HepG2 (cell line): Measurements from ENCODE around the gene EPB41L2. TPM values are rescaled to one million over a fixed set of nuclear protein-coding genes. Genes with fewer than 3 reads are reported as not detected.

Source experiments
- ATAC-seq: fragments of 200-7000 bp; cut with Tn5 transposase; 3 replicates; pipeline ENCODE4 v1.9.1; 2020; ENCODE audit warnings: mild to moderate bottlenecking, moderate library complexity
- BruUV-seq: library from RNA; stranded (reverse); fragments of 400-500 nt; replicated peaks from 2 replicates; lab custom pipeline; 2021; lab: Mats Ljungman, UMichigan
- CTCF ChIA-PET: fragments of 300-600 bp; formaldehyde crosslinking; extraction: SDS; loops from one replicate; lab custom pipeline; 2021; ENCODE audit warnings: low total read pairs, inconsistent platforms, low intra/inter-chr PET ratio; lab: Yijun Ruan, JAX
- POLR2A ChIA-PET: fragments of 350-600 bp; sonication (Branson Sonifier 250); formaldehyde crosslinking; loops from one replicate; lab custom pipeline; 2020; ENCODE audit warnings: antibody characterized with exemption, inconsistent platforms; lab: Yijun Ruan, JAX
- DNase-seq: peaks from one replicate; pipeline ENCODE4 v3.0.0-alpha.2; 2015; ENCODE audit warnings: low spot score
- FAIRE-seq: peaks from 3 replicates; lab custom pipeline; 2011; peaks lifted over from hg19 to GRCh38; lab: Jason Lieb, UNC
- H2AFZ ChIP-seq: one replicate; pipeline ENCODE4 v1.6.1; 2011; ENCODE audit warnings: low read length, inconsistent platforms
- H3K27ac ChIP-seq: fragments of 300-600 bp; 3 replicates; pipeline ENCODE4 v1.8.0; 2011; ENCODE audit warnings: mixed run types, mild to moderate bottlenecking, mixed read lengths, low read length, inconsistent platforms; ENCODE audit not compliant: insufficient read depth; ENCODE audit errors: extremely low read length
- H3K27me3 ChIP-seq, 2 experiments: fragments of 200-600 bp in 1 of 2; 2 replicates in 1 of 2; 3 replicates in 1 of 2; pipeline versions ENCODE4 v1.6.0 to v1.8.0; 2011; ENCODE audit warnings: low read length in 2 of 2, mild to moderate bottlenecking in 2 of 2, moderate library complexity in 2 of 2, inconsistent platforms in 1 of 2; ENCODE audit not compliant: insufficient read depth in 2 of 2, control insufficient read depth in 1 of 2
- H3K36me3 ChIP-seq, 2 experiments: fragments of 200-600 bp in 1 of 2; replicated peaks in 1 of 2; 2 replicates in 1 of 2; 3 replicates in 1 of 2; pipeline versions ENCODE4 v1.5.1 to v1.8.0; 2011; ENCODE audit warnings: low read length in 2 of 2, inconsistent platforms in 1 of 2; ENCODE audit not compliant: insufficient read depth in 2 of 2, control insufficient read depth in 1 of 2
- H3K4me1 ChIP-seq: 2 replicates; pipeline ENCODE4 v1.5.1; 2012; ENCODE audit warnings: low read length, inconsistent platforms; ENCODE audit not compliant: insufficient read depth
- H3K4me2 ChIP-seq: 2 replicates; pipeline ENCODE4 v1.6.0; 2011; ENCODE audit warnings: low read depth, low read length, inconsistent platforms
- H3K4me3 ChIP-seq, 3 experiments: fragments of 200-600 bp in 1 of 3; sonication (generic), shearing (Covaris generic) in 1 of 3; replicated peaks in 1 of 3; 2 replicates each; pipeline ENCODE4 v1.5.1; 2011 to 2016; ENCODE audit warnings: low read length in 3 of 3, inconsistent platforms in 2 of 3, low read depth in 2 of 3, mild to moderate bottlenecking in 2 of 3, control low read depth in 1 of 3, mixed read lengths in 1 of 3; ENCODE audit not compliant: insufficient read depth in 1 of 3
- H3K79me2 ChIP-seq: one replicate; pipeline ENCODE4 v1.6.1; 2011; ENCODE audit warnings: low read length, inconsistent platforms; ENCODE audit not compliant: insufficient read depth
- H3K9ac ChIP-seq: 2 replicates; pipeline ENCODE4 v1.6.0; 2011; ENCODE audit warnings: mild to moderate bottlenecking, low read depth, low read length, inconsistent platforms; ENCODE audit not compliant: insufficient read depth
- H3K9me3 ChIP-seq: 2 replicates; pipeline ENCODE4 v1.5.1; 2012; ENCODE audit warnings: mild to moderate bottlenecking, low read length
- H4K20me1 ChIP-seq: 2 replicates; pipeline ENCODE4 v1.6.0; 2011; ENCODE audit warnings: inconsistent platforms, mild to moderate bottlenecking, low read length, moderate library complexity; ENCODE audit not compliant: insufficient read depth
- ATF7 ChIP-seq, 2 experiments: fragments of 450-650 bp in 1 of 2; sonication (generic) in 1 of 2; formaldehyde crosslinking in 1 of 2; IDR thresholded peaks; 2 replicates each; pipeline versions ENCODE4 v1.4.0 to v1.6.1; 2016 to 2020; ENCODE audit warnings: antibody characterized with exemption in 1 of 2, mild to moderate bottlenecking in 1 of 2, missing genetic modification reagents in 1 of 2
- CREB1 ChIP-seq, 2 experiments: fragments of 450-650 bp in 1 of 2; IDR thresholded peaks; 2 replicates each; pipeline ENCODE4 v1.6.1; 2016 to 2017; ENCODE audit warnings: control low read depth in 1 of 2, mild to moderate bottlenecking in 1 of 2, missing compliant biosample characterization in 1 of 2, missing genetic modification characterization in 1 of 2
- NFATC3 ChIP-seq: sonication (generic); formaldehyde crosslinking; IDR thresholded peaks from 2 replicates; pipeline ENCODE4 v1.5.1; 2020; ENCODE audit warnings: mild to moderate bottlenecking, missing genetic modification reagents
- ZNF253 ChIP-seq: sonication (generic); formaldehyde crosslinking; IDR thresholded peaks from 2 replicates; pipeline ENCODE4 v1.8.0; 2022; ENCODE audit warnings: mild to moderate bottlenecking, missing genetic modification reagents, borderline replicate concordance
- ZNF382 ChIP-seq: sonication (generic); formaldehyde crosslinking; IDR thresholded peaks from 2 replicates; pipeline ENCODE4 v1.5.0; 2020; ENCODE audit warnings: missing genetic modification reagents, mild to moderate bottlenecking, borderline replicate concordance
- ZNF850 ChIP-seq: sonication (generic); formaldehyde crosslinking; conservative IDR thresholded peaks from 2 replicates; pipeline ENCODE4 v1.9.0; 2021; ENCODE audit warnings: mild to moderate bottlenecking, missing genetic modification reagents
- WGBS: methylation state at CpG from one replicate; pipeline ENCODE4 v1.1.6; 2017; ENCODE audit warnings: low lambda C conversion rate; 5-methylcytosine and 5-hydroxymethylcytosine counted together
- in situ Hi-C: cut with HindIII; loops from 2 replicates; pipeline ENCODE4 v1.10.0; 2017; ENCODE audit warnings: low pct_unique_long_range_greater_than_20kb; ENCODE audit not compliant: extremely low pct_ligation_motif_present
- intact Hi-C: fragments of 100-400 bp; cut with micrococcal nuclease; formaldehyde crosslinking; loops from one replicate; pipeline ENCODE4 v1.10.0; 2022; ENCODE audit not compliant: unreplicated experiment
- polyA plus RNA-seq, 8 experiments: library from polyadenylated mRNA; depleted of rRNA in 3 of 8; stranded (reverse) in 7 of 8; unstranded in 1 of 8; fragments of >200 nt; fragmentation: Illumina TruSeq in 4 of 8; extraction: Trizol in 4 of 8; gene quantifications; 2 replicates each; pipeline versions ENCODE4 v1.2.1 to v1.2.3, GENCODE V29; 2011 to 2016; ENCODE audit warnings: low read depth in 4 of 8, missing spikeins in 1 of 8, mixed read lengths in 1 of 8; ENCODE audit not compliant: insufficient read depth in 1 of 8
- total RNA-seq, 5 experiments: library from RNA; depleted of rRNA; stranded (reverse); fragments of >200 nt; fragmentation: Illumina TruSeq; extraction: Trizol; gene quantifications; 2 replicates each; pipeline ENCODE4 v1.2.3, GENCODE V29; 2016; ENCODE audit warnings: low read depth in 1 of 5
- TF ChIP-seq, protein P1 (sequence below): sonication (generic); formaldehyde crosslinking; IDR thresholded peaks from 2 replicates; pipeline ENCODE4 v1.5.0; 2020; ENCODE audit warnings: missing genetic modification reagents

The EPB41L2 gene
- total and polyA plus RNA-seq, 2 of the 13 experiments (the other 11 are each of a cell fraction or from before 2014, with no cell fraction given): 41.7 to 56.4 TPM

DNA sequence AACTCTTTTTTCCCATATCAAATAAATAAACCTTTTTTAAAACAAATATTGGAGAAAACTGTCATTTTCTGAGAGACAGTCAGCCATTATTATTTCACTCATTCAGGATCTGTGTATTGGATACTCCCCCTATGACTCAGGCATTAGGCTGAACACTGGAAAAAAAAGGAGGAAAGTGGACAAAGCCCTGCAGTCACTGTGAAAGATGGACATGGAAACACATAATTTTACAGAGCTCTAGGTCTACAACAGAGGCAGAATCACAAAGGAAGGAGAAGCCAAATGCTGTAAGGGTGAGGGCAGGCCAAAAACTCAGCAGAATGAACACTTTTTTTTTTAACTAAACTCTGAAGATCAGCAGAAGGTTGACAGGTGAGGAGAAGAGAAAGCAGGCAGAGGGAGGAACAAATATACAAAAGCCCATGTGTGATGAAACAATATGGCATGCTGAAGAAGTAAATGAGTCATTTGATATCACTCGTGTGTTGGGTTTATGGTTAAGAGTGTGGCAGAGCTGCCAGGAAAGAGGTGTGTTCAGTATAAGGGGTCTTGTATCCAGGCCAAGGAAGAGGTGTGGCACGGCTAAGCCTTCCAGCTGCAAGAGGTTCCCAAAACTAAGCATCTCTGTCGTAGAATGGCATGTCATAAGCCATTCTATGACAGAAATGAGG, 39.1 kb downstream of the EPB41L2 start:
- ChIA-PET POLR2A (no interaction called here), CTCF (no interaction called here)
- Histone ChIP-seq H3K27ac (no peak overlapping the region), H4K20me1 (no peaks in the 10 kb centered on the region), H3K79me2 (peaks cover 79% of the 10 kb centered on the region), H3K4me2 (no peak overlapping the region), H3K27me3 (no peaks in the 10 kb centered on the region), H3K4me1 (peaks cover 15% of the 10 kb centered on the region; the same call in 1 of the 2 replicates), H3K9ac (no peak overlapping the region), H2AFZ (no peak overlapping the region), H3K9me3 (no peaks in the 10 kb centered on the region), H3K4me3 (no peak overlapping the region), H3K36me3 (peaks cover 0 to 2% of the 10 kb centered on the region in 2 experiments; a peak in 1 of 5 replicates)
- no peak for TF ChIP-seq ZNF850
- ATAC-seq: peak; percentile 29; the same call in 1 of the 3 replicates
- BruUV-seq: no TSS peak
- intact Hi-C loops (no loop called here), in situ Hi-C loops (no loop called here)
- no peak for FAIRE-seq
- no peak for DNase-seq
- 92% methylated on average over 3 of the region's 3 CpGs for WGBS

DNA sequence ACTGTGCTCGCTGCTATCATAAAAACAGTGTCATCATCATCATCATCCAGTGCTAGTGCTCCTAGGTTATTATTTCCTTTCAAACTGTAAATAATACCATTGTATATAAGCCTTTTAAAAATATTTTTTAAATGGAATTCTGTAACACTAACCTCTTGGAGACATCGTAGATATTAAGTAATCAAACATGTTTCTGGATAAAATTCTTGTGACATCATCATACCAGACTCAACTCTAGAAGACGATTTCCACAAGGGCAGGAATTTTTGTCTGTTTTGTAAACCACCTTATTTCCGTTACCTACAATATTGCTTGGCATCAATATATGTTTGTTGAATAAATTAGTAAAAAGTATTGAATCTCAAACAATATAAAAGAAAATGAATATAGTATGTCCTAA, 40.4 kb downstream of the EPB41L2 start:
- no peak overlapping the region for H3K4me3 ChIP-seq
- no peak for FAIRE-seq
- intact Hi-C loops (no loop called here), in situ Hi-C loops (no loop called here)
- CTCF ChIA-PET: no interaction called here
- H2AFZ ChIP-seq: no peak overlapping the region
- WGBS: 73% methylated on average over 4 of the region's 4 CpGs
- POLR2A ChIA-PET: no interaction called here
- peaks cover 72% of the 10 kb centered on the region for H3K79me2 ChIP-seq
- ATAC-seq: no peak
- no peak for DNase-seq
- no TSS peak for BruUV-seq
- H3K27me3 ChIP-seq: no peaks in the 10 kb centered on the region
- H3K27ac ChIP-seq: no peak overlapping the region
- no peaks in the 10 kb centered on the region for H3K9me3 ChIP-seq
- no peaks in the 10 kb centered on the region for H4K20me1 ChIP-seq
- H3K9ac ChIP-seq: no peak overlapping the region
- H3K4me2 ChIP-seq: no peak overlapping the region
- peaks cover 15% of the 10 kb centered on the region; the same call in 1 of the 2 replicates for H3K4me1 ChIP-seq
- TF ChIP-seq ATF7 (IDR thresholded peaks at IDR 0.05): 0 out of 2 replicates have a peak, but pooled peaks have one; percentile 16
- no peak for TF ChIP-seq ATF7 (CRISPR knock-in tag; IDR thresholded peaks at IDR 0.05)
- no peak for TF ChIP-seq NFATC3 (CRISPR knock-in tag)
- no peak for TF ChIP-seq ZNF253 (CRISPR knock-in tag)
- TF ChIP-seq ZNF382 (CRISPR knock-in tag): no peak
- TF ChIP-seq CREB1 (IDR thresholded peaks at IDR 0.05): peak; percentile 60
- no peak for TF ChIP-seq CREB1 (CRISPR knock-in tag; IDR thresholded peaks at IDR 0.05)
- TF ChIP-seq, protein P1, sequence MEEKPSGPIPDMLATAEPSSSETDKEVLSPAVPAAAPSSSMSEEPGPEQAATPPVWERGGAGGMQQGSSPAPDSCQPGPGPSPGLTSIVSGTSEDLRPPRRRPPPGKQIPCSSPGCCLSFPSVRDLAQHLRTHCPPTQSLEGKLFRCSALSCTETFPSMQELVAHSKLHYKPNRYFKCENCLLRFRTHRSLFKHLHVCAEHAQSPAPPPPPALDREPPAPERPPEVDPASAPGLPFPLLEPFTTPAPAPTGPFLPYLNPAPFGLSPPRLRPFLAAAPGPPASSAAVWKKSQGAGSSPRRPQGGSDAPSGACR (CRISPR knock-in tag): no peak
- H3K36me3 ChIP-seq: peaks cover 0 to 2% of the 10 kb centered on the region in 2 experiments; a peak in 1 of 5 replicates
